Ovary (tissue), 9 donors: ENCODE data around the gene CALCR. TPM values are rescaled to one million over a fixed set of nuclear protein-coding genes. Genes with fewer than 3 reads are reported as not detected.

Experiments used
- DNase-seq, 5 donors: peaks; one replicate each; pipeline ENCODE4 v3.0.0-alpha.2; 2019 to 2020
- H3K27ac ChIP-seq, 2 donors: fragments of 200-600 bp; one replicate each; pipeline versions ENCODE4 v1.5.1 to v1.8.0; 2019 to 2022
- H3K27me3 ChIP-seq: fragments of 200-600 bp; one replicate; pipeline ENCODE4 v1.8.0; 2022
- H3K36me3 ChIP-seq: fragments of 200-600 bp; sonication (generic); one replicate; pipeline ENCODE4 v1.5.1; 2019
- H3K4me1 ChIP-seq: one replicate; pipeline ENCODE4 v1.8.1; 2013; ENCODE audit warnings: mild to moderate bottlenecking, moderate library complexity; ENCODE audit not compliant: insufficient read depth
- H3K4me3 ChIP-seq: fragments of 200-600 bp; sonication (generic); one replicate; pipeline ENCODE4 v1.5.1; 2017
- H3K9me3 ChIP-seq, 2 donors: fragments of 200-600 bp in 1 of 2; sonication (generic) in 1 of 2; one replicate each; pipeline versions ENCODE4 v1.5.1 to v1.8.1; 2013 to 2019; ENCODE audit warnings: mild to moderate bottlenecking in 1 of 2, moderate library complexity in 1 of 2
- CTCF ChIP-seq, 3 donors: fragments of 450-650 bp in 2 of 3; fragments of 200-600 bp in 1 of 3; IDR thresholded peaks; one replicate each; pipeline versions ENCODE4 v1.5.1 to v1.8.0; 2016 to 2022; ENCODE audit warnings: antibody characterized with exemption in 3 of 3, mild to moderate bottlenecking in 1 of 3
- EP300 ChIP-seq: sonication (generic); formaldehyde crosslinking; IDR thresholded peaks from one replicate; pipeline ENCODE4 v1.6.1; 2017; ENCODE audit warnings: antibody characterized with exemption
- POLR2A ChIP-seq: fragments of 450-650 bp; IDR thresholded peaks from one replicate; pipeline ENCODE4 v1.6.1; 2017; ENCODE audit warnings: antibody characterized with exemption, mild to moderate bottlenecking, moderate library complexity
- WGBS, 3 donors: extraction: QIAGEN DNeasy Blood & Tissue Kit in 1 of 3; methylation state at CpG; one replicate each; pipeline versions ENCODE4 v1.1.5 to v1.1.7; 2013 to 2017; 5-methylcytosine and 5-hydroxymethylcytosine counted together
- intact Hi-C, 4 donors: fragments of 100-400 bp; cut with DNase I; formaldehyde crosslinking; loops; one replicate each; pipeline versions ENCODE4 v1.11.0 to v1.15.1; 2022 to 2023
- polyA plus RNA-seq, 2 donors: library from polyadenylated mRNA; stranded (reverse); fragments of 200-250 nt in 1 of 2; fragments of 350-450 nt in 1 of 2; fragmentation: Illumina TruSeq in 1 of 2; extraction: RNeasy Lipid Tissue Mini Kit (QIAGEN cat#74804) in 1 of 2; gene quantifications; one replicate each; pipeline ENCODE4 v1.2.3, GENCODE V29; 2013 to 2014
- total RNA-seq, 7 donors: library from RNA; depleted of rRNA in 2 of 7; stranded (reverse); fragments of >200 nt in 2 of 7; fragmentation: NEBNext Ultra II Directional in 3 of 7; extraction: Animal tissue kit (Norgen Biotek cat#: 25700) in 3 of 7; gene quantifications; one replicate each; pipeline versions ENCODE4 v1.1.0 to v1.2.4, GENCODE V29; 2016 to 2023
- donor health status: DM: no; HTN: no; CAD: no; lungs with moderate emphysema.
- donor health status: DM: no; HTN: no; CAD: no.
- donor health status: Bipolar disorder and iron deficiency.
- donor health status: DM: yes; HTN: yes; CAD: no.
- donor health status: DM: no; HTN: no; CAD: no.
- donor health status: DM: yes; HTN: yes; CAD: no.

CALCR gene
- total and polyA plus RNA-seq, 9 donors: 0.02 to 0.25 (median 0.10) TPM; not detected in 6

GRCh38 chr7:93476491-93477344, 97.8 kb downstream of the CALCR start:
- no peaks in the 10 kb centered on the region for H3K36me3 ChIP-seq
- 75 to 81% (median 76%) methylated on average over 2 of the region's 2 CpGs for WGBS, 3 donors
- no peak for DNase-seq
- no peaks in the 10 kb centered on the region for H3K4me1 ChIP-seq
- intact Hi-C loops: no loop called here
- no peaks in the 10 kb centered on the region for H3K9me3 ChIP-seq
- H3K4me3 ChIP-seq: no peak overlapping the region
- H3K27ac ChIP-seq: no peak overlapping the region
- TF ChIP-seq EP300: no peak
- no peak for TF ChIP-seq POLR2A
- TF ChIP-seq CTCF (IDR thresholded peaks at IDR 0.05): no peak
- no peaks in the 10 kb centered on the region for H3K27me3 ChIP-seq

GRCh38 chr7:93475811-93476210, 98.7 kb downstream of the CALCR start:
- no peaks in the 10 kb centered on the region for H3K4me1 ChIP-seq
- no peak for TF ChIP-seq EP300
- TF ChIP-seq POLR2A: no peak
- TF ChIP-seq CTCF (IDR thresholded peaks at IDR 0.05): no peak
- H3K36me3 ChIP-seq: no peaks in the 10 kb centered on the region
- WGBS, 3 donors: 67 to 71% (median 70%) methylated on average over 4 of the region's 4 CpGs
- H3K27me3 ChIP-seq: no peaks in the 10 kb centered on the region
- H3K4me3 ChIP-seq: no peak overlapping the region
- no peak overlapping the region for H3K27ac ChIP-seq
- H3K9me3 ChIP-seq: no peaks in the 10 kb centered on the region
- DNase-seq: no peak
- intact Hi-C loops: no loop called here

- H3K27me3 ChIP-seq: no peaks in the 10 kb centered on the region
- H3K27ac ChIP-seq: no peak overlapping the region
- no peak for TF ChIP-seq CTCF (IDR thresholded peaks at IDR 0.05)
- H3K36me3 ChIP-seq: no peaks in the 10 kb centered on the region
- H3K9me3 ChIP-seq: no peaks in the 10 kb centered on the region
- H3K4me1 ChIP-seq: no peaks in the 10 kb centered on the region
- intact Hi-C loops: no loop called here
- 58 to 73% (median 65%) methylated on average over 2 of the region's 2 CpGs for WGBS, 3 donors
- no peak for DNase-seq
- H3K4me3 ChIP-seq: no peak overlapping the region
Observed at GRCh38 chr7:93471456-93471855, 103.1 kb downstream of the CALCR start.

- no peak overlapping the region for H3K27ac ChIP-seq
- DNase-seq: no peak
- no peaks in the 10 kb centered on the region for H3K4me1 ChIP-seq
- H3K36me3 ChIP-seq: no peaks in the 10 kb centered on the region
- WGBS, 3 donors: 75 to 84% (median 76%) methylated on average over 2 of the region's 2 CpGs
- no peaks in the 10 kb centered on the region for H3K9me3 ChIP-seq
- TF ChIP-seq POLR2A (no peak), EP300 (no peak)
- no peaks in the 10 kb centered on the region for H3K27me3 ChIP-seq
- intact Hi-C loops: no loop called here
- no peak overlapping the region for H3K4me3 ChIP-seq
Observed at GRCh38 chr7:93463764-93464163, 110.8 kb downstream of the CALCR start.

GRCh38 chr7:93461350-93461749, 113.2 kb downstream of the CALCR start:
- no peak for DNase-seq
- intact Hi-C loops: no loop called here
- Histone ChIP-seq H3K27ac (no peak overlapping the region), H3K27me3 (no peaks in the 10 kb centered on the region), H3K9me3 (no peaks in the 10 kb centered on the region), H3K36me3 (no peaks in the 10 kb centered on the region), H3K4me3 (no peak overlapping the region), H3K4me1 (no peaks in the 10 kb centered on the region)
- 40 to 51% (median 47%) methylated on average over 2 of the region's 2 CpGs for WGBS, 3 donors
- TF ChIP-seq CTCF (IDR thresholded peaks at IDR 0.05) (no peak), EP300 (no peak), POLR2A (no peak)
